HL-60 (cell line): ENCODE results near the gene MAP3K10.

Experiments used
- DNase-seq, 2 experiments: peaks; one replicate each; pipeline ENCODE4 v3.0.0-alpha.2; 2010 to 2020; ENCODE audit warnings: low read depth in 1 of 2, low spot score in 1 of 2
- H3K27ac ChIP-seq: fragments of 250-450 bp; sonication (Bioruptor Pico); replicated peaks from 2 replicates; pipeline ENCODE4 v1.5.1; 2020; ENCODE audit warnings: mild to moderate bottlenecking, moderate library complexity
- H3K27me3 ChIP-seq: fragments of 250-450 bp; sonication (Bioruptor Pico); 2 replicates; pipeline ENCODE4 v1.5.1; 2021; ENCODE audit warnings: mild to moderate bottlenecking, moderate library complexity; ENCODE audit not compliant: insufficient read depth, poor library complexity, severe bottlenecking
- H3K4me3 ChIP-seq: replicated peaks from 2 replicates; pipeline ENCODE4 v1.5.1; 2011; ENCODE audit warnings: mild to moderate bottlenecking, control low read depth, low read length; ENCODE audit not compliant: insufficient read depth
- CTCF ChIP-seq: IDR thresholded peaks from one replicate; pipeline ENCODE4 v1.5.1; 2011; ENCODE audit warnings: low read length, control low read depth, inconsistent platforms; ENCODE audit not compliant: insufficient read depth
- GABPA ChIP-seq: IDR thresholded peaks from 2 replicates; pipeline ENCODE4 v1.6.1; 2012; ENCODE audit warnings: low read depth
- POLR2AphosphoS5 ChIP-seq: IDR thresholded peaks from 2 replicates; pipeline ENCODE4 v1.6.1; 2012; ENCODE audit warnings: low read depth
- SPI1 ChIP-seq: IDR thresholded peaks from 2 replicates; pipeline ENCODE4 v1.6.1; 2012; ENCODE audit warnings: low read depth, mild to moderate bottlenecking, borderline replicate concordance
- TF ChIP-seq, protein P1 (sequence below): IDR thresholded peaks from 2 replicates; pipeline ENCODE4 v1.6.1; 2012; ENCODE audit warnings: low read depth; ENCODE audit not compliant: insufficient replicate concordance

Gene MAP3K10

GRCh38 chr19:40157059-40157458 is 34.2 kb upstream of the MAP3K10 start:
- no peak overlapping the region for H3K4me3 ChIP-seq
- no peak overlapping the region for H3K27ac ChIP-seq
- TF ChIP-seq POLR2AphosphoS5: no peak
- no peak for TF ChIP-seq CTCF
- TF ChIP-seq, protein P1, sequence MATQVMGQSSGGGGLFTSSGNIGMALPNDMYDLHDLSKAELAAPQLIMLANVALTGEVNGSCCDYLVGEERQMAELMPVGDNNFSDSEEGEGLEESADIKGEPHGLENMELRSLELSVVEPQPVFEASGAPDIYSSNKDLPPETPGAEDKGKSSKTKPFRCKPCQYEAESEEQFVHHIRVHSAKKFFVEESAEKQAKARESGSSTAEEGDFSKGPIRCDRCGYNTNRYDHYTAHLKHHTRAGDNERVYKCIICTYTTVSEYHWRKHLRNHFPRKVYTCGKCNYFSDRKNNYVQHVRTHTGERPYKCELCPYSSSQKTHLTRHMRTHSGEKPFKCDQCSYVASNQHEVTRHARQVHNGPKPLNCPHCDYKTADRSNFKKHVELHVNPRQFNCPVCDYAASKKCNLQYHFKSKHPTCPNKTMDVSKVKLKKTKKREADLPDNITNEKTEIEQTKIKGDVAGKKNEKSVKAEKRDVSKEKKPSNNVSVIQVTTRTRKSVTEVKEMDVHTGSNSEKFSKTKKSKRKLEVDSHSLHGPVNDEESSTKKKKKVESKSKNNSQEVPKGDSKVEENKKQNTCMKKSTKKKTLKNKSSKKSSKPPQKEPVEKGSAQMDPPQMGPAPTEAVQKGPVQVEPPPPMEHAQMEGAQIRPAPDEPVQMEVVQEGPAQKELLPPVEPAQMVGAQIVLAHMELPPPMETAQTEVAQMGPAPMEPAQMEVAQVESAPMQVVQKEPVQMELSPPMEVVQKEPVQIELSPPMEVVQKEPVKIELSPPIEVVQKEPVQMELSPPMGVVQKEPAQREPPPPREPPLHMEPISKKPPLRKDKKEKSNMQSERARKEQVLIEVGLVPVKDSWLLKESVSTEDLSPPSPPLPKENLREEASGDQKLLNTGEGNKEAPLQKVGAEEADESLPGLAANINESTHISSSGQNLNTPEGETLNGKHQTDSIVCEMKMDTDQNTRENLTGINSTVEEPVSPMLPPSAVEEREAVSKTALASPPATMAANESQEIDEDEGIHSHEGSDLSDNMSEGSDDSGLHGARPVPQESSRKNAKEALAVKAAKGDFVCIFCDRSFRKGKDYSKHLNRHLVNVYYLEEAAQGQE: no peak
- TF ChIP-seq SPI1: no peak
- TF ChIP-seq GABPA: no peak
- no peaks in the 10 kb centered on the region for H3K27me3 ChIP-seq
- DNase-seq: no peak

GRCh38 chr19:40159744-40160143 is 31.5 kb upstream of the MAP3K10 start:
- no peak for DNase-seq
- no peak overlapping the region for H3K27ac ChIP-seq
- TF ChIP-seq CTCF: no peak
- TF ChIP-seq, protein P1: no peak
- TF ChIP-seq GABPA: no peak
- no peak for TF ChIP-seq SPI1
- no peak for TF ChIP-seq POLR2AphosphoS5
- no peaks in the 10 kb centered on the region for H3K27me3 ChIP-seq
- H3K4me3 ChIP-seq: no peak overlapping the region

- DNase-seq: no peak
- no peak overlapping the region for H3K27ac ChIP-seq
- no peaks in the 10 kb centered on the region for H3K27me3 ChIP-seq
- TF ChIP-seq POLR2AphosphoS5 (no peak), CTCF (no peak), GABPA (no peak), SPI1 (no peak)
- TF ChIP-seq, protein P1: no peak
- H3K4me3 ChIP-seq: no peak overlapping the region
Observed at GRCh38 chr19:40162104-40162503, 29.1 kb upstream of the MAP3K10 start.
